ENCODE measurements around the gene IL5RA. TPM values are rescaled to one million over a fixed set of nuclear protein-coding genes. Genes with fewer than 3 reads are reported as not detected.

The IL5RA gene
- total RNA-seq, 4 donors from 2014 or later: 0.16 TPM; not detected in 3

- no peaks in the 10 kb centered on the region for H3K36me3 ChIP-seq
These were observed 25.3 kb downstream of the IL5RA start for GRCh38 chr3:3084890-3085289.

GRCh38 chr3:3082234-3082924, 27.8 kb downstream of the IL5RA start:
- H3K4me1 ChIP-seq: no peaks in the 10 kb centered on the region
- no peaks in the 10 kb centered on the region for H3K36me3 ChIP-seq
- no peak overlapping the region for H3K27ac ChIP-seq
- H3K9me3 ChIP-seq: no peaks in the 10 kb centered on the region
- no peak for DNase-seq (ENCODE audit: low spot score in 2 of 2)
- no peaks in the 10 kb centered on the region for H3K27me3 ChIP-seq
- WGBS: 60% methylated on average over 2 of the region's 2 CpGs
- H3K4me3 ChIP-seq: no peak overlapping the region
- TF ChIP-seq EP300 (IDR thresholded peaks at IDR 0.05) (no peak), CTCF (IDR thresholded peaks at IDR 0.05) (no peak), POLR2AphosphoS5 (IDR thresholded peaks at IDR 0.05) (no peak), POLR2A (IDR thresholded peaks at IDR 0.05) (no peak)

More at GRCh38 chr3:3084890-3085289, 25.3 kb downstream of the IL5RA start:
- H3K27ac ChIP-seq: no peak overlapping the region
- H3K9me3 ChIP-seq: no peaks in the 10 kb centered on the region
- H3K4me3 ChIP-seq: no peak overlapping the region
- TF ChIP-seq POLR2AphosphoS5 (IDR thresholded peaks at IDR 0.05): no peak
- no peak for TF ChIP-seq EP300 (IDR thresholded peaks at IDR 0.05)
- TF ChIP-seq POLR2A (IDR thresholded peaks at IDR 0.05): no peak
- no peak for TF ChIP-seq CTCF (IDR thresholded peaks at IDR 0.05)
- H3K4me1 ChIP-seq: no peaks in the 10 kb centered on the region
- DNase-seq (ENCODE audit: low spot score in 2 of 2): no peak
- WGBS: 72% methylated on average over 3 of the region's 3 CpGs
- H3K27me3 ChIP-seq: no peaks in the 10 kb centered on the region

DNA sequence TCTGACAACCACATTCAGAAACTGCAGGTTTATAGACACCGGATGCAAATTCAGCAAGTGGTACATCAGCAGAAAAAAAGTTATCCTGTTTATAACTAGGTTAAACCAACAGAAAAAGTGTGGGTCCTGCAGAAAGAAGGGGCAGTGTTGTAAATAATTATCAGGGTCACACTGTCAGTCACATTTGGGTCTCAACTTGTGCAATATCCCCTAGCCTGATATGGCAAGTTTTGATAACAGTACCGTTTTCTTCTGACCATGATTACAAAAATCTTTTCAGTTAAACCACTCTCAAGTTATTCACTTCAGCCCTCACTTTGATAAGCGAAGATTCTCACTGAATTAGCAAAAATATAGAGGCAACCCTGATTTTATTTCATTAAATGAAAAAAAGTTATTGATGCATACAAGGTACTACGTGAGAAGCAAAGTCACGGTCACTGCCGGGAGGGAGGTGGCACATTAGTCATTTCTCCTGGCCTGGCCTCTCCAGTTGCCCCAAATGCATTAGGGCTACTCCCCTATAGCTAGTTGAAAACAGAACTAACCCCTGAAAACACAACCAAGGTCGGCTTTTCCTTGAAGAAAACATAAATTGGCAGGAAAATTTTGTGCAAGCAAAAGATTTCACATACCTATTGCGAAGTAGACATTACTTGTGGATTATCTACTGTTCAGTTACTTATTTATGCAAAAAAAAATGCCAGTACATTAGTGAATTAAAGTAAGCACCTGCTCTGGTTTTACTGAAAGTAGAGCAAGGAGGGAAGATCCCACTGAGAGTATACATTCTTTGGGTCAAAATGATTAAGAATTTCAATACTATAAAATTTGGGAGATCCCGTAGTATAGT, 28.6 kb downstream of the IL5RA start:
- H3K4me1 ChIP-seq: no peaks in the 10 kb centered on the region

DNA sequence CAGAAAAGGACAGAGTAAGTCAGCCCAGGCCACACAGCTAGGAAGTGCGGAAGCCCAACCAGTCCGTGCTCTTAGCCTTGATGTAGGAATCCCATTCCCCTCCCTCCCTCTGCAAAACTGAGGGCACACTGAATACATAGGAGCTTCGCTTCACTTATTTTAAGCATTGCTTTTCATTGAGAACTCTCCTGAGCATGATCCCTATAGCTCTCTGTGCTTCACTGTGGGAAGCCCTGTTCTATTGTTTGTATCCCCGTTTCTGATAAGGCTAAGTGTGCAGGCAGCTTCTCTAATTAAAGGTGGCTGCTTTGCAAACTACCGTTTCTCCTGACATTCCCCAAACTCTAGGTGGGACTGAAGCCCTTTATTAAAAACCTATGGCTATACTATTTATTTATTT, 29.9 kb downstream of the IL5RA start:
- Histone ChIP-seq H3K4me3 (no peak overlapping the region), H3K9me3 (no peaks in the 10 kb centered on the region), H3K27ac (no peak overlapping the region), H3K36me3 (no peaks in the 10 kb centered on the region), H3K4me1 (no peaks in the 10 kb centered on the region), H3K27me3 (no peaks in the 10 kb centered on the region)
- 70% methylated on average over 5 of the region's 5 CpGs for WGBS
- TF ChIP-seq POLR2AphosphoS5 (IDR thresholded peaks at IDR 0.05) (no peak), CTCF (IDR thresholded peaks at IDR 0.05) (no peak), POLR2A (IDR thresholded peaks at IDR 0.05) (no peak), EP300 (IDR thresholded peaks at IDR 0.05) (no peak)
- DNase-seq (ENCODE audit: low spot score in 2 of 2): no peak

More for the DNA sequence above, 28.6 kb downstream of the IL5RA start:
- 83% methylated on average over 9 of the region's 9 CpGs for WGBS
- H3K27me3 ChIP-seq: no peaks in the 10 kb centered on the region
- H3K9me3 ChIP-seq: no peaks in the 10 kb centered on the region
- H3K27ac ChIP-seq: no peak overlapping the region
- H3K4me3 ChIP-seq: no peak overlapping the region
- TF ChIP-seq EP300 (IDR thresholded peaks at IDR 0.05) (no peak), CTCF (IDR thresholded peaks at IDR 0.05) (no peak), POLR2A (IDR thresholded peaks at IDR 0.05) (no peak)
- no peaks in the 10 kb centered on the region for H3K36me3 ChIP-seq
- DNase-seq (ENCODE audit: low spot score in 2 of 2): no peak
